HG03575 (cell line): ENCODE measurements around the gene ZNF557.

Source experiments
- ATAC-seq: cut with Tn5 transposase; IDR thresholded peaks from one replicate; pipeline ENCODE4 v1.9.1; 2021; ENCODE audit not compliant: unreplicated experiment, insufficient number of reproducible peaks, low FRiP score; ENCODE audit errors: extremely low read depth

The ZNF557 gene

DNA sequence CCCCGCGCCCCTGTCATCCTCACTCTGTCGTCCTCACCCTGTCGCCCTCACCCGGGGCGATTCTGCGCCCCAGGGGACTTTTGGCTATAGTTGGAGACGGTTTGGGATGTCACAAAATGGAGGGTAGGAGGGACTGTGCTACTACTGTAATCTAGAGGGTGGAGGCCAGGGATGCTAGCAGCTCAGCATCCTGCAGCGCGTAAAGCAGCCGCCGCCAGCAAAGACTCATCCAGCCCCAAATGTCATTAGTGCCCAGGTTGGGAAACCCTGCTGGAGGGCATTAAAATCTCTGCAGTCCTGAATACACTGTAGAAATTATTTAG is 362 bp downstream of the ZNF557 start:
- ATAC-seq, result no peak

DNA sequence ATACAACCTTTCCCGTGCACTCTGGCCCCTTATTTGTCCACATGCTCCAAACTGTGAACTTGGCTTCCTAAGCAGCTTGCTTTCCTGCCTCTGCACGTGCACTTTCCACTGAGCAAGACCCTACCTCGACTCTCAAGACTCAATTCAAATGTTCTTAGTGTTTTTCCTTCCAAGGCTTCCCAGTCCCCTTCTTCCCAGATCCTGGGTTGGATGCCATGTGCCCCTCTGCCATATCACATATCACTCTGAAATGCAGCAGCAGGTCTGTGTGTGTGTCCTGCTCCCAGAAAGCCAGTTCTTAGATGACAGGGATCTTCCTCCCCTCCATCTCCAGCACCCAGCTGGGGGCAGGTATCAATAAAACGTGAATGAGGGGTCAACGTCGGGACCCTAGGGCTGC is 3.0 kb downstream of the ZNF557 start:
- ATAC-seq, result no peak

DNA sequence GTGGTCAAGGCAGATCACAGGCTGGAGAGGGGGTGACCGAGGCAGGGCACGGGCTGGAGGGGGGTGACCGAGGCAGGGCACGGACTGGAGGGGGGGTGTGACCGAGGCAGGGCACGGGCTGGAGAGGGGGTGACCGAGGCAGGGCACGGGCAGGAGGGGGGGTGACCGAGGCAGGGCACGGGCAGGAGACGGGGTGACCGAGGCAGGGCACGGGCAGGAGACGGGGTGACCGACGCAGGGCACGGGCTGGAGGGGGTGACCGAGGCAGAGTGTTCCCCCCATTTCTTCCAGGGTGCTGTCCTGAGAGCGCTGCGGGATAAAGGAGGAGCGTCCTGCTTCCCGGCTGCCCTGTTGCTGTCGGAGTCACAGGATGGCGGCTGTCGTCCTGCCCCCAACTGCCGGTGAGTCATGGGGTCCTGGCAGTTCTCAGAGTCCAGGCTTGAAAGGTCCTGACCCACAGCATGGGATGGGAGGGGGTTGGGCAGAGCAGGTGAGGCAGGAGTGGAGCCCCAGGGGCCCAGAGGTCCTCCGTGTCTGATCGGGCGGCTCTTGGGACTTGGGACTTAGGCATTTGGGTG is 5.3 kb downstream of the ZNF557 start:
- ATAC-seq, result no peak

DNA sequence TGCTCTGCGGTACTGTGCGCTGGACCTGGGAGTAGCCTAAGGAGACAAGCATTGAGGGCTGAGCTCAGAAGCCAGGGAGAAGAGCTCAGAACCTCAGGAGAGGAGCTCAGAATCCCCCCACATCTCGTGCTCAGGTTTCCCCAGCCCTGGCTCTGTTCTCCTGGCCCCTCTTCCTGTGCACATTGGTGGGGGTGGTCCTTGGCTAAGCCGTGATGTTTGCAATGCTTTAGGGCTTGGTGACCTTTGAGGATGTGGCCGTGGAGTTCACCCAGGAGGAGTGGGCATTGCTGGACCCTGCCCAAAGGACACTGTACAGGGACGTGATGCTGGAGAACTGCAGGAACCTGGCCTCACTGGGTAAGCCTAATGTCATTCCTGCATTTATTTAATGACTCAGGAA is 6.6 kb downstream of the ZNF557 start:
- no peak for ATAC-seq

DNA sequence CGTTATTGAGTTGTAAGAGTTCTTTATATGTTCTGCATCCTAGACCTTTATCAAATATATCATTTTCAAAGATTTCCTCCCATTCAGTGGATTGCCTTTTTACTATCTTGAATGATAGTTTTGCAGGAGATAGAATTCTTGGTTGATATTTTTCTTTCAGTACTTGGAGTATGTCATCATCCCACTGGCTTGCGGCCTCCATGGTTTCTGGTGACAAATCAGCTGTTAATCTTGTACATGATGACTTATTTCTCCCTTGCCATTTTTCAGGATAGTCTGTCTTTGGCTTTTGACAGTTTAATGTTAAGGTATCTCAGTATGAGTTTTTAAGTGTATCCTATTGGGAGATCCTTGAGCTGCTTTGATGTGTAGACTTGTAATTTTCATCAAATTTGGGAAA is 8.5 kb downstream of the ZNF557 start:
- ATAC-seq, result no peak

DNA sequence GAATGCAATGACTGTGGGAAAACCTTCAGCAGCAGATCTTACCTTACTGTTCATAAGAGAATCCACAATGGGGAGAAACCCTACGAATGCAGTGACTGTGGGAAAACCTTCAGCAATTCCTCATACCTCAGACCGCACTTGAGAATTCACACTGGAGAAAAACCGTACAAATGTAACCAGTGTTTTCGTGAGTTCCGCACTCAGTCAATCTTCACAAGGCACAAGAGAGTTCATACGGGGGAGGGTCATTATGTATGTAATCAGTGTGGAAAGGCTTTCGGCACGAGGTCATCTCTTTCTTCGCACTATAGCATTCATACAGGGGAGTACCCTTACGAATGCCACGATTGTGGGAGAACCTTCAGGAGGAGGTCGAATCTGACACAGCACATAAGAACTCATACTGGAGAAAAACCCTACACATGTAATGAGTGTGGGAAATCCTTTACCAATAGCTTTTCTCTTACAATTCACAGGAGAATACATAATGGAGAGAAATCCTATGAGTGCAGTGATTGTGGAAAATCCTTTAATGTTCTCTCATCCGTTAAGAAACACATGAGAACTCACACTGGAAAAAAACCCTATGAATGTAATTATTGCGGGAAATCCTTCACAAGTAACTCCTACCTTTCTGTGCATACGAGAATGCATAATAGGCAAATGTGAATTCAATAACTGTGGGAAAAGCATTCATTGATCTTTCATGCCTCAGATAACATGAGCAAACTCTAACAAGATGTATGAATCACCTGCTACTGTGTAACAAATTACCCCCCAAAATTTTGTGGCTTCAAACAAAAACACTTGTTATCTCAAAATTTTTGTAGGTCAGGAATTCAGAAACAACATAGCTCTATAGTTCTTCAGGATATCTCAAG is 13.8 kb downstream of the ZNF557 start:
- ATAC-seq, result no peak

DNA sequence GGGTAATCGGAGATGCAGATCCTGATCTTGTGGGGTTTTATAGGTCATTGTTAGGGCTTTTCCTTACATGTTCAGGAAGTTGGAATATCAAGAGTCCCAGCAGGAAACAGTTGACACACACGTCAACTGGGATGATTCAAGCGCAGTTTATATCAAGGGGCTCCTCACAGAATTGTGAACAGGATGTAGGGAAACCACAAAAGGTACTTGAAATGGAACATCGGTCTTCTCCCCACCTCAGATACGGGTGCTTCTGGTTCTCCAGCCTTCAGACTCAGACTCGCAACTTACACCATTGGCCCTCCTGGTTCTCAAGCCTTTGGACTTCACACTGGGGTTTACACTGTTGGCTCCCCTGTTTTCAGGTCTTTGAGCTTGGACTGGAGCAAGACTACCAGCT is 19.5 kb downstream of the ZNF557 start:
- no peak for ATAC-seq

DNA sequence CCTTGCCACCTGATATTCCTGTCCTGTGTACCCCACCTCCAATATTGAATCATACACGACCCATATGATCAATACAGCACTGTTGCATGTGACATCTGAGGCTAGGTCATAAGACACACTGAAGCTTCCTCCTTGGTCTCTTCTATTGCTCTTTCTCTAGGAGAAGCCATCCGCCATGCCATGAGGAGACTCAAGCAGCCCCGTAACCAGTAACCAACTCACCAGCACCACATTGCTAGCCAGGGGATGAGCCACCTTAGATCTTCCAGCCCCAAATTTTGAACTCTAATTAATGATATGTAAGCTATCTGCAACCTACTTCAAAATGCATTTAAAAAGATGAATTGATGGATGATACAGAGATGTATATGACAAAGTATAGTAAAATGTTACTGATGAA is 28.6 kb downstream of the ZNF557 start:
- no peak for ATAC-seq

DNA sequence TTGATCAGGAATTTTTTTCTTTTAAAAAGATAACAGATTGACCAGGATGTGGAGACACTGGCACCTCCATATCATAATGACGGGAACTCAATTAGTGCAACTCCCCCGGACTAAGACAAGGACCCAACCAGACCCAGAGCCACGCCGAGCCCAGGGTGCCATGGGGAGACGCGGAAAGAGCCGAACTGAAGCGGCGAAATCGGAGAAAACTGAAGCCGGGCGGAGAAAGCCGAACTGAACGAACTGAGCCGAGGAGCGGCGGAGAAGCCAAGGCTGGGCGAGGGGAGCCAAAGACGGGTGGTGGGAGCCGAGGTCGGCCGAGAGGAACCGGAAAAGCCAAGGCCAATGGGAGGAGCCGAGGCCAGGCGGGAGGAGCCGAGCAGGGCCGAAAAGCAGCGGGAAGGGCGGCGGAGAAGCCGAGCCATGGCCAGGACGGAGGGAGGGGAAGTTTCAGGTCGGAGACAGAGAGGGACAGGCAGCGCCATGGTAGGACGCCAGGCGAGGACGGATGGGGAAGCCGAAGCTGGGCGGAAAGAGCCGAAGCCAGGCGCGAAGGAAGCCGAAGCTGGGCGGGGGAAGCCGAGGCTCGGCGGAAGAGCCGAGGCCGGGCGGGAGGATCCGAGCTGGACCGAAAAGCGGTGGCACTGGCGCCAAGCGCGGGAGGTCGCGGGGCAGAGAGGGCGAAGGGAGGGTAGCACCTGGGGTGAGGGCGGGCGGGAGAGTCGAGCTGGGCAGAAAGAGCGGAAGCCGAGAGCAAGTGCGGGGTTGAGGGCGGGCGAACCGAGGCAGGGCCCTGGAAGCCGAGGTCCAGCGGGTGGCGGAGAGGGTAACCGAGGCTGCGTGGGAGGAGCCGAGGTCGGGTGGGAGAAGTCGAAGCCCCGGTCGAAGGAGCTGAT is 29.4 kb downstream of the ZNF557 start:
- ATAC-seq, result no peak

DNA sequence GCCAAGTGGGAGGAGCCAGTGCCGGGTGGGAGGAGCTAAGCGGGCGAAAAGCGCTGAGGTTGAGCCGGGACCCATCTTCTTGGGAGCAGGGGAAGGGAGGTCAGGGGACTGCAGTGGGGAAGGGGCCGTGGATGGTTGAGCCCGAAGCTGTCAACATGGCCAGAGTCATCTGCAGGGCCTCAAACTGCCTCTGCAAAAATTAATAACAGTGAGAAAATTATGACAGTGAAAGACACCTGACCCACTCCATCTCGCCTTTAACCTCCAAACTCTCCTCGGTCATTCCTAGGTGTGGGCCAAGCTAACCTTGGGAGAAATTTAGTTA is 30.1 kb downstream of the ZNF557 start:
- ATAC-seq, result no peak

DNA sequence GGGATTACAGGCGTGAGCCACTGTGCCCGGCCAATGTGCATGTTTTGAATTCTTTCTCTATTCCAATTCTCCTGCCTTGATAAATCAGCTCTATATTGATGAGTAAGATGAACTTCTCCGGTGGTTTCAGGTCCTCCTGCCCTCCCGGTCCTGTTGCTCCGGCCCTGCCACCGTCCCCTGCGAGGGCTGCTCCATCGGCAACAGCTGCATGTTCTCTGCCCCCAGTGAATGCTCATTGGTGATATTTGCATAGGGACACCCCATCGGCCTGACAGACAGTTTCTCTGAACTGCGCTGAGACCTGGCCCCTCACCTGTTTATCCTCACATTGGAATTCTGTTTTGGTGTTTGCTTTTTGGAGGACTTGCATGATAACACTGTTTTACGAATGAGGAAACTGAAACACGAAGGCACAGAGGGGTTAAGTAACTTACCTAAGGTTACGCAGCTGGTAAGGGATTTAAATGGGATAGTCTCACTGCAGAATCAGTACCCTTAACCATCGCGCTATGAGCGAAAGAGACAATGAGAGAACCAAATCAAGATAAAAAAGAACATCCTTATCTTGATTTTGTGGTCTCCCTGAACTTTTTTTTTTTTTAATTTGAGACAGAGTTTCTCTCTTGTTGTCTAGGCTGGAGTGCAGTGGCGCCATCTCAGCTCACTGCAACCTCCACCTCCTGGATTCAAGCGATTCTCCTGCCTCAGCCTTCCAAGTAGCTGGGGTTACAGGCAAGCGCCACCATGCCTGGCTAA is 32.2 kb downstream of the ZNF557 start:
- ATAC-seq, result no peak

DNA sequence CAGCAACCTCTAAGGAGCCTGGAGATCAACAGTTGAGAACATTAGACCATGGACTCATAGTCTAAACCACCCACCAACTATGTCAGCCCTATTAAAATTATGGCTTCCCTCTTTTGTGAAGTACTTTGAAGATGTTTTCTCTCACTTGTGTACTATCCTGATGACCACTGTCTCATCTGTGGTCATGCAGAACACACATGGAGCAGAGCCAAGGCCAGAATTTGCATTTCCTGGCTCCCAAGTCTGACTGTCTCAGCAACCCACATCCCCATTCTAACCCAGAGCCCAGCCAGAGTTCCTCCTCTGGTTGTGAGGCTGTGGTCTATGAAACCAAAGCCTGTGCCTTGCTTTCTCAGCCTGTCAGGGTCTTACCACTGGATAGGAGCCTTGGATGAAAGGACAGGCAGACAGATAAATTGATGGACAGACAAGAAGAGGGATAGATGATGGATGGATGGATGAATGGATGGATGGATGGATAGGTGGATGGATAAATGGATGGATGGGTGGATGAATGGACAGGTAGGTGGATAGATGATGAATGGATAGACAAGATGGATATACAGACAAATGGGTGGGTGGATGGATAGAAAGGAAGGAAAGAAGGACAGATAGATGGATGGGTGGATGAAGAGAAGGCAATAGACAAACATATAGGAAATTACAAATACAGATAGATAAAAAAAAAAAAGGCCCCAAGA is 35.4 kb downstream of the ZNF557 start:
- ATAC-seq, result no peak

DNA sequence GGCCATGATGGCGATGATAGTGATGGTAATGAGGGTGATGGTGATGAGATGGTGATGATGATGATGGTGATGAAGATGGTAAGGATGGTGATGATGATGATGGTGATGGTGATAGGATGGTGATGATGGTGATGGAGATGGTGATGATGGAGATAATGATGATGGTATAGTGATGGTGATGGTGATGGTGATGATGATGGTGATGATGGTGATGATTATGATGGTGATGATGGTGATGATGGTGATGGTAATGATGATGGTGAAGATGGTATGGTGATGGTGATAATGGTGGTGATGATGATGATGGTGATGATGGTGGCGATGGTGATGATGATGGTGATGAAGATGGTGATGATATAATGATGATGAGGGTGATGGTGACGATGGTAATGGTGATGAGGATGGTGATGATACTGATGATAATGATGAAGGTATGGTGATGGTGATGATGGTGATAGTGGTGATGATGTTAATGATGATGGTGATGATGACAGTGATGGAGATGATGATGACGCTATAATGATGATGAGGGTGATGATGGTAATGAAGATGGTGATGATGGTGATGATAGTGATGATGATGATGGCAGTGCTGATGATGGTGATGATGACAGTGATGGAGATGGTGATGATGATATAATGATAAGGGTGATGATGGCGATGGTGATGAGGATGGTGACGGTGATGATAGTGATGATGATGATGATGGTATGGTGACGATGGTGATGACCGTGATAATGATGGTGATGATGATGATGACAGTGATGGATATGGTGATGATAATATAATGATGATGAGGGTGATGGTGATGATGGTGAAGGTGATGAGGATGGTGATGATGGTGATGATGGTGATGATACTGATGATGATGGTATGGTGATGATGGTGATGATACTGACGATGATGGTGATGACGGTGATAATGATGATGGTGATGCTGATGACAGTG is 37.5 kb downstream of the ZNF557 start:
- no peak for ATAC-seq

DNA sequence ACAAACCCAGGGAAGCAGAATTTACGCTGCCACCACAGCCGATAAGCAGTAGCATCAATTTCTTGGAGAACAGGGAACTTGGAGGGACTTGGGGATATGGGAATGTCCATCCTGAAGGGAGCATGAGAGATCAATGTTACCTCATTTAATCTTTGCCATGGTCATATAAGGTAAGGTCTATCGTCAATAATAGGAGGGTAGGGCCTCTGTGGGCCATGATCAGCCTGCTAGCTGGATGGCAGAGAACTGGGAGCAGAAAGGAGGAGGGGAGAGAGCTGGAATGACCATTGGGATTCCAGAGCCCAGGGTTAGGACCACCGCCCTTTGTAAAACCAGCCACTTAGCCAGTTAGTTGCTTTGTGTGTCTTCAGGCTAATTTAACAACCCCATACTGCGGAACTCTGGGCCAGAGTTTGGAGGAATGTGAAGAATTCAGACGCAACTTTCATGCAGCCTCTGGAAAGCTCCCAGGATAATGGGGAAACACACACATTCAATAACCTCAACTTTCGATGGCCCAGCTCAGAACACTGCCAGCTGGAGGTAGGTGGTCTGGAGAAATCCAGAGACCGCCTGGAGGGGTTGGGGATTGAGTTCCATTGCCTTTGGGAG is 40.3 kb downstream of the ZNF557 start:
- no peak for ATAC-seq

DNA sequence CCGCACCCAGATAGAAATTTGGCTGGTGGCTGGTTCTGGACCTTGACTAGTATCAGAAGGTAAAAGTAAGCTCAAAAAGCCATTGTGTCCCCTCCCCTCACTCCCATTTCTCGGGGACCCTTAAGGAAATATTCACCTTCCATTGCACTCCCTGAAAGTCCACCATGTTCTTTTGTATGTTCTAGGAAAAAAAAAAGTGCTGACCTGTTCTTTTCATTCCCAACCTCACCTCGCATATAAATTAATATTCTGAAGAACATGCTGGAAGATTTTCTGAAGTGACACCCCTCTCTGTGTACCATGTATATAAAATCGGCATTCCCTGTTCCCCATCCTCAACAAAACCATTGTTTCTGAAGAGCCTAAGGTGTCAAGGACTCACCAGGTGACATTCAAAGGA is 43.2 kb downstream of the ZNF557 start:
- ATAC-seq, result no peak

DNA sequence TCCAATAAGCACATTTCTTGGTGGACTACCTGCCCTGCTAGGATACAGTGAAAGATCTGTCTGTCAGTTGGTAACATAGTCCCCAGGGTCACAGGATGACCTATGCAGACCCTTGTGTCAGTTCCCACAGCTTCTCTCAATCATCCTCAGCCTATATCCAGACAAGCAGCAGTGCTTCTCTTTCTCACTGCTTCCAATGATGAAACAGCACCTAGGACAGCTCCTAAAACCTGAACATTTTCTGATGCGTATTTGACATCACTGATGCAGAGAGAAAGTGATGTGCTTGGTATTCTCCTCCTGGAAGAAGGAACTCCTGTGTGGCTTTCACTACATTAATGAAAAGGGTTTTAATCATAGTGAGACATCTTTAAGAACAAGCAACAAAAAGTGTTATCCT is 43.7 kb downstream of the ZNF557 start:
- no peak for ATAC-seq

DNA sequence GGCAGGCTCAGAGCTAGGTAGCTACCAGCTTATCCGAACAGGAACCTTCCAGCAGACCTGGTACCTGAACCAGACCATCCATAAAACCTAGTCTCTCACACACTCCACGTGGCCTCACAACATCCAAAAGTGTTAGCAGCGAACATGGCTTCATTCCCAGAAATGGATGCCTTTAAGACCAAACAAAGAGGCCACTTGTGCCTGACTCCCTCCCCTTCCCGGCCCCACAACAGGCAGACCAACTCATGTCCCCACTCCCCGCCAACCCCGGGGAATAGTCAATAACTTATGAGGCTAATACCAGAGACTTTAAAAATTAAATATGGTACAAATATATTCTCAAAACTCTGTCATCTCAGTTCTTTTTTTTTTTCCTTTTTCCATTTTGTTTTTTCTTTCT is 46.2 kb downstream of the ZNF557 start:
- no peak for ATAC-seq
